Left ventricle myocardium superior (tissue), 1 donor: Measurements from ENCODE around the gene UPK1A. TPM values are rescaled to one million over a fixed set of nuclear protein-coding genes. Genes with fewer than 3 reads are reported as not detected.

ENCODE experiments used
- ATAC-seq: fragments of 200-7000 bp; cut with Tn5 transposase; one replicate; pipeline ENCODE4 v1.9.1; 2020; ENCODE audit warnings: mild to moderate bottlenecking, moderate library complexity
- DNase-seq: peaks from one replicate; pipeline ENCODE4 v3.0.0-alpha.2; 2020
- intact Hi-C: fragments of 100-400 bp; cut with micrococcal nuclease; formaldehyde crosslinking; loops from one replicate; pipeline ENCODE4 v1.11.0; 2022
- total RNA-seq: library from RNA; stranded (reverse); fragmentation: NEBNext Ultra II Directional; extraction: Animal tissue kit (Norgen Biotek cat#: 25700); gene quantifications from one replicate; pipeline ENCODE4 v1.2.1, GENCODE V29; 2021
- donor health status: DM: no; HTN: yes; CAD: no; lungs with severe emphysema.

Gene UPK1A
- total RNA-seq, 1 donor from 2014 or later = not detected

DNA sequence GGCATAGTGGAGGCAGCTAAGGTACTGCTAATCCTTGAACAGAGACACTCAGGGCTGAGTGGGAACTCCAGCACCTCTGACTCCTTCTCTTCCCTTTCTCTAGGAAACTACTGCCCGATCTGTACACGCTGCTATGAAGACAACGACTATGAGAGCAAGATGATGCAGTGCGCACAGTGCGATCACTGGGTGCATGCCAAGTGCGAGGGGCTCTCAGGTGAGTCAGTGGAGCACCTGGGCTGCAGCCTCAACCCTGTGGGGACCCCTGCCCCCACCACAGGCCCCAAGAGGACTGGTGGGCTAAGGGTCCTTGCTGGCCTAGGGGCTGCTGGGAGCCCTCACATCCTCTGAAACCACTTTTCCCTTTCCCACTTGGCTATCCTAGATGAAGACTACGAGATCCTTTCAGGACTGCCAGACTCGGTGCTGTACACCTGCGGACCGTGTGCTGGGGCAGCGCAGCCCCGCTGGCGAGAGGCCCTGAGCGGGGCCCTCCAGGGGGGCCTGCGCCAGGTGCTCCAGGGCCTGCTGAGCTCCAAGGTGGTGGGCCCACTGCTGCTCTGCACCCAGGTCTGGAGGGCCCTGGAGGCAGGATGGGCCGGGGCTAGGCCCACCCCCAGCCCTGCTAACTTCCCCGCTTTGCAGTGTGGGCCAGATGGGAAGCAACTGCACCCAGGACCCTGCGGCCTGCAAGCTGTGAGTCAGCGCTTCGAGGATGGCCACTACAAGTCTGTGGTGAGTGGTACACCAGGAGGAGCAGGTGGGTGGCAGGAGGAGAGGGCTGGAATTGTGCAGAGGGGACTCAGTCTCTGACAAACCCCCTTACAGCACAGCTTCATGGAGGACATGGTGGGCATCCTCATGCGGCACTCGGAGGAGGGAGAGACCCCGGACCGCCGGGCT lies 61.0 kb downstream of the UPK1A start:
- intact Hi-C loops = no loop called here
- ATAC-seq = no peak
- DNase-seq = no peak

Other genes with a start within 250 kb of the UPK1A start
- gene FFAR2, start 218.3 kb upstream of the UPK1A start, total RNA-seq = 0.27 TPM
- not detected for gene KRTDAP, start 176.1 kb upstream of the UPK1A start, total RNA-seq
- 16.1 TPM for gene DMKN, start 152.9 kb upstream of the UPK1A start, total RNA-seq
- not detected for gene SBSN, start 138.2 kb upstream of the UPK1A start, total RNA-seq
- gene GAPDHS, start 133.1 kb upstream of the UPK1A start, total RNA-seq = not detected
- gene TMEM147, start 120.9 kb upstream of the UPK1A start, total RNA-seq = 84.4 TPM
- not detected for gene ATP4A, start 102.9 kb upstream of the UPK1A start, total RNA-seq
- not detected for gene PMIS2, start 80.3 kb upstream of the UPK1A start, total RNA-seq
- gene HAUS5, start 53.8 kb upstream of the UPK1A start, total RNA-seq = 3.9 TPM
- gene RBM42, start 37.5 kb upstream of the UPK1A start, total RNA-seq = 51.0 TPM
- 0.27 TPM for gene ETV2, start 24.8 kb upstream of the UPK1A start, total RNA-seq
- 1,553 TPM for gene COX6B1, start 18.2 kb upstream of the UPK1A start, total RNA-seq
- gene ZBTB32, start 38.0 kb downstream of the UPK1A start, total RNA-seq = not detected
- gene KMT2B, start 51.5 kb downstream of the UPK1A start, total RNA-seq = 15.8 TPM
- 3.2 TPM for gene IGFLR1, start 75.9 kb downstream of the UPK1A start, total RNA-seq
- 18.4 TPM for gene U2AF1L4, start 78.9 kb downstream of the UPK1A start, total RNA-seq
- gene PSENEN, start 79.1 kb downstream of the UPK1A start, total RNA-seq = 41.3 TPM
- gene LIN37, start 82.1 kb downstream of the UPK1A start, total RNA-seq = 8.3 TPM
- 676 TPM for gene HSPB6, start 90.5 kb downstream of the UPK1A start, total RNA-seq
- 5.2 TPM for gene PROSER3, start 91.7 kb downstream of the UPK1A start, total RNA-seq
- 4.2 TPM for gene ARHGAP33, start 109.0 kb downstream of the UPK1A start, total RNA-seq
- not detected for gene PRODH2, start 146.3 kb downstream of the UPK1A start, total RNA-seq
- not detected for gene NPHS1, start 186.0 kb downstream of the UPK1A start, total RNA-seq
- gene KIRREL2, start 190.4 kb downstream of the UPK1A start, total RNA-seq = 0.12 TPM
- 25.7 TPM for gene APLP1, start 202.1 kb downstream of the UPK1A start, total RNA-seq
- 3.8 TPM for gene NFKBID, start 234.0 kb downstream of the UPK1A start, total RNA-seq
- gene HCST, start 236.0 kb downstream of the UPK1A start, total RNA-seq = 7.1 TPM
- 28.5 TPM for gene TYROBP, start 241.8 kb downstream of the UPK1A start, total RNA-seq